Fibroblast of lung (primary cell): Measurements from ENCODE around the gene NEGR1. TPM values are rescaled to one million over a fixed set of nuclear protein-coding genes. Genes with fewer than 3 reads are reported as not detected.

Experiments
- DNase-seq, 2 donors: peaks; one replicate each; pipeline versions ENCODE4 v3.0.0 to v3.0.0-alpha.2; 2010; ENCODE audit warnings: low read depth in 2 of 2
- H2AFZ ChIP-seq: 2 replicates; pipeline ENCODE4 v1.5.1; 2012; ENCODE audit warnings: low read length, control low read depth, inconsistent platforms
- H3K27ac ChIP-seq: 2 replicates; pipeline ENCODE4 v1.5.1; 2011; ENCODE audit warnings: low read length, control low read depth; ENCODE audit not compliant: insufficient read depth
- H3K27me3 ChIP-seq: 2 replicates; pipeline ENCODE4 v1.5.1; 2011; ENCODE audit warnings: mild to moderate bottlenecking, low read length; ENCODE audit not compliant: control insufficient read depth, insufficient read depth
- H3K36me3 ChIP-seq: 2 replicates; pipeline ENCODE4 v1.5.1; 2011; ENCODE audit warnings: low read length; ENCODE audit not compliant: control insufficient read depth, insufficient read depth
- H3K4me1 ChIP-seq: 2 replicates; pipeline ENCODE4 v1.5.1; 2011; ENCODE audit warnings: low read length; ENCODE audit not compliant: control insufficient read depth, insufficient read depth; ENCODE audit errors: extremely low read depth
- H3K4me2 ChIP-seq: 2 replicates; pipeline ENCODE4 v1.5.1; 2011; ENCODE audit warnings: low read length, control low read depth; ENCODE audit not compliant: insufficient read depth; ENCODE audit errors: extremely low read depth
- H3K4me3 ChIP-seq, 4 experiments: fragments of 200-600 bp in 1 of 4; sonication (generic) in 1 of 4; replicated peaks in 1 of 4; 2 replicates each; pipeline ENCODE4 v1.5.1; 2011 to 2016; ENCODE audit warnings: low read length in 4 of 4, low read depth in 3 of 4, mild to moderate bottlenecking in 3 of 4, control low read depth in 2 of 4, inconsistent platforms in 1 of 4, mixed read lengths in 1 of 4; ENCODE audit not compliant: insufficient read depth in 1 of 4; ENCODE audit errors: control extremely low read depth in 1 of 4
- H3K79me2 ChIP-seq: 2 replicates; pipeline ENCODE4 v1.5.1; 2012; ENCODE audit warnings: mild to moderate bottlenecking, low read length, inconsistent platforms; ENCODE audit not compliant: control insufficient read depth, insufficient read depth
- H3K9ac ChIP-seq: 2 replicates; pipeline ENCODE4 v1.5.1; 2011; ENCODE audit warnings: mild to moderate bottlenecking, low read length, control low read depth; ENCODE audit not compliant: insufficient read depth
- H3K9me3 ChIP-seq: 2 replicates; pipeline ENCODE4 v1.5.1; 2012; ENCODE audit warnings: low read depth, low read length; ENCODE audit not compliant: control insufficient read depth, insufficient read depth
- H4K20me1 ChIP-seq: 2 replicates; pipeline ENCODE4 v1.5.1; 2011; ENCODE audit warnings: low read length; ENCODE audit not compliant: control insufficient read depth, insufficient read depth; ENCODE audit errors: extremely low read depth
- CTCF ChIP-seq, 2 donors: IDR thresholded peaks in 1 of 2; conservative IDR thresholded peaks in 1 of 2; 1 replicate in 1 of 2; 2 replicates in 1 of 2; pipeline ENCODE4 v1.5.1; 2011 to 2012; ENCODE audit warnings: low read length in 2 of 2, control low read depth in 1 of 2, inconsistent platforms in 1 of 2, low read depth in 1 of 2, mild to moderate bottlenecking in 1 of 2
- EZH2 ChIP-seq: IDR thresholded peaks from 2 replicates; pipeline ENCODE4 v1.5.1; 2012; ENCODE audit warnings: low read length, control low read depth, mild to moderate bottlenecking; ENCODE audit errors: missing control alignments
- polyA plus RNA-seq, 2 donors: library from polyadenylated mRNA; depleted of rRNA in 1 of 2; stranded (reverse) in 1 of 2; unstranded in 1 of 2; fragments of >200 nt; gene quantifications; 2 replicates each; pipeline ENCODE4 v1.2.1, GENCODE V29; 2011 to 2012; ENCODE audit warnings: missing spikeins in 1 of 2
- total RNA-seq: library from RNA; depleted of rRNA; stranded (reverse); fragments of >200 nt; gene quantifications from 2 replicates; pipeline ENCODE4 v1.2.1, GENCODE V29; 2014

Gene NEGR1
- total and polyA plus RNA-seq, 2 donors (not counting 1 experiment from before 2014, with no cell fraction given), result 3.1 to 9.4 TPM

GRCh38 chr1:71634159-71634558 lies 648.2 kb downstream of the NEGR1 start:
- Histone ChIP-seq H3K27me3 (no peaks in the 10 kb centered on the region), H3K79me2 (no peaks in the 10 kb centered on the region), H3K9ac (no peak overlapping the region), H4K20me1 (no peaks in the 10 kb centered on the region), H2AFZ (no peak overlapping the region), H3K4me2 (no peak overlapping the region), H3K4me3 (no peak overlapping the region), H3K9me3 (no peaks in the 10 kb centered on the region), H3K4me1 (no peaks in the 10 kb centered on the region), H3K27ac (no peak overlapping the region), H3K36me3 (no peaks in the 10 kb centered on the region)
- no peak for DNase-seq
- no peak for TF ChIP-seq EZH2
- TF ChIP-seq CTCF (conservative IDR thresholded peaks at IDR 0.05 in 1 of 2, IDR thresholded peaks at IDR 0.05 in 1 of 2; ENCODE audit: low read depth in 1 of 2, low read length in 2 of 2), result no peak

- no peak overlapping the region for H3K27ac ChIP-seq
- H2AFZ ChIP-seq, result no peak overlapping the region
- no peaks in the 10 kb centered on the region for H3K36me3 ChIP-seq
- no peaks in the 10 kb centered on the region for H3K79me2 ChIP-seq
- no peak overlapping the region for H3K4me2 ChIP-seq
- TF ChIP-seq CTCF (conservative IDR thresholded peaks at IDR 0.05 in 1 of 2, IDR thresholded peaks at IDR 0.05 in 1 of 2; ENCODE audit: low read depth in 1 of 2, low read length in 2 of 2) (no peak), EZH2 (no peak)
- H3K27me3 ChIP-seq, result no peaks in the 10 kb centered on the region
- DNase-seq, result no peak
- H3K4me1 ChIP-seq, result no peaks in the 10 kb centered on the region
- H4K20me1 ChIP-seq, result no peaks in the 10 kb centered on the region
- H3K4me3 ChIP-seq, result no peak overlapping the region
- H3K9ac ChIP-seq, result no peak overlapping the region
- H3K9me3 ChIP-seq, result no peaks in the 10 kb centered on the region
These were observed 652.3 kb downstream of the NEGR1 start for GRCh38 chr1:71630073-71630472.

GRCh38 chr1:71625004-71625403 lies 657.3 kb downstream of the NEGR1 start:
- TF ChIP-seq EZH2 (no peak), CTCF (conservative IDR thresholded peaks at IDR 0.05 in 1 of 2, IDR thresholded peaks at IDR 0.05 in 1 of 2; ENCODE audit: low read depth in 1 of 2, low read length in 2 of 2) (no peak)
- H3K4me3 ChIP-seq, result no peak overlapping the region
- no peak for DNase-seq
- H3K27me3 ChIP-seq, result no peaks in the 10 kb centered on the region
- H3K27ac ChIP-seq, result no peak overlapping the region
- H4K20me1 ChIP-seq, result peaks cover 2% of the 10 kb centered on the region
- H2AFZ ChIP-seq, result no peak overlapping the region
- H3K79me2 ChIP-seq, result no peaks in the 10 kb centered on the region
- H3K9ac ChIP-seq, result no peak overlapping the region
- H3K36me3 ChIP-seq, result no peaks in the 10 kb centered on the region
- peaks cover 2% of the 10 kb centered on the region for H3K4me1 ChIP-seq
- no peaks in the 10 kb centered on the region for H3K9me3 ChIP-seq
- no peak overlapping the region for H3K4me2 ChIP-seq
